Neural progenitor cell (in vitro differentiated cells): Measurements from ENCODE around the gene RNF212B.

Source experiments
- CTCF ChIP-seq: fragments of 200-600 bp; sonication (generic); IDR thresholded peaks from 2 replicates; pipeline ENCODE4 v1.5.1; 2017; ENCODE audit warnings: antibody characterized with exemption, mild to moderate bottlenecking
- EZH2 ChIP-seq: fragments of 200-600 bp; sonication (generic); IDR thresholded peaks from 2 replicates; pipeline ENCODE4 v1.6.1; 2017; ENCODE audit warnings: antibody characterized with exemption, mild to moderate bottlenecking, moderate library complexity

- TF ChIP-seq CTCF (no peak), EZH2 (no peak)
Measured at GRCh38 chr14:23300687-23301223, 63.0 kb downstream of the RNF212B start.
